OCI-LY3 (cell line): ENCODE results near the gene CDCP1.

Experiments
- H2AFZ ChIP-seq: fragments of 200-600, 300-600 bp; shearing (Covaris generic); 2 replicates; pipeline ENCODE4 v1.6.0; 2014; ENCODE audit warnings: antibody characterized with exemption, low read depth, low read length
- H3K27ac ChIP-seq: fragments of 200-600, 300-600 bp; sonication (generic); 2 replicates; pipeline ENCODE4 v1.5.1; 2014; ENCODE audit warnings: mild to moderate bottlenecking, low read length, moderate library complexity, mixed read lengths
- H3K27me3 ChIP-seq: fragments of 200-600, 300-600 bp; sonication (generic); 2 replicates; pipeline ENCODE4 v1.6.1; 2014; ENCODE audit warnings: low read depth, low read length, mixed read lengths
- H3K36me3 ChIP-seq: fragments of 200-600, 300-600 bp; sonication (generic); replicated peaks from 2 replicates; pipeline ENCODE3; 2014; ENCODE audit warnings: low read depth, low read length, mixed read lengths
- H3K4me1 ChIP-seq: fragments of 300-600, 200-600 bp; sonication (generic); 2 replicates; pipeline ENCODE4 v1.6.1; 2014; ENCODE audit warnings: low read length, mixed read lengths
- H3K4me2 ChIP-seq: fragments of 200-600, 300-600 bp; sonication (generic); 2 replicates; pipeline ENCODE4 v1.6.1; 2014; ENCODE audit warnings: low read length, mixed read lengths
- H3K4me3 ChIP-seq: fragments of 300-600, 200-600 bp; sonication (generic); 2 replicates; pipeline ENCODE4 v1.5.1; 2014; ENCODE audit warnings: antibody characterized with exemption, mild to moderate bottlenecking, low read length, moderate library complexity
- H3K79me2 ChIP-seq: fragments of 300-600, 200-600 bp; shearing (Covaris generic); 2 replicates; pipeline ENCODE4 v1.6.1; 2014; ENCODE audit warnings: mild to moderate bottlenecking, low read length, mixed read lengths
- H3K9ac ChIP-seq: fragments of 300-600, 200-600 bp; shearing (Covaris generic); 2 replicates; pipeline ENCODE4 v1.6.0; 2014; ENCODE audit warnings: mild to moderate bottlenecking, low read length, moderate library complexity
- H3K9me3 ChIP-seq: fragments of 200-600, 300-600 bp; shearing (Covaris generic); 2 replicates; pipeline ENCODE4 v1.6.1; 2014; ENCODE audit warnings: low read length, mixed read lengths; ENCODE audit not compliant: insufficient read depth
- H4K20me1 ChIP-seq: fragments of 200-600, 300-600 bp; sonication (generic); 2 replicates; pipeline ENCODE4 v1.6.1; 2016; ENCODE audit warnings: low read length, mixed read lengths; ENCODE audit not compliant: insufficient read depth
- CTCF ChIP-seq: fragments of 200-600, 300-600 bp; sonication (generic); IDR thresholded peaks from 2 replicates; pipeline ENCODE4 v1.5.1; 2014; ENCODE audit warnings: antibody characterized with exemption, low read length, low read depth
- EZH2phosphoT487 ChIP-seq: fragments of 200-600 bp; shearing (Covaris generic); IDR thresholded peaks from 2 replicates; pipeline ENCODE4 v1.6.1; 2018; ENCODE audit warnings: antibody characterized with exemption, mixed run types, low read depth

The CDCP1 gene

GRCh38 chr3:45109771-45110508, 36.2 kb downstream of the CDCP1 start:
- no peaks in the 10 kb centered on the region for H3K9me3 ChIP-seq
- H3K36me3 ChIP-seq: no peaks in the 10 kb centered on the region
- H3K27ac ChIP-seq: no peak overlapping the region
- TF ChIP-seq EZH2phosphoT487 (no peak), CTCF (no peak)
- no peaks in the 10 kb centered on the region for H3K79me2 ChIP-seq
- H4K20me1 ChIP-seq: no peaks in the 10 kb centered on the region
- no peak overlapping the region for H3K4me3 ChIP-seq
- peaks cover 59% of the 10 kb centered on the region for H3K27me3 ChIP-seq
- no peak overlapping the region for H2AFZ ChIP-seq
- no peaks in the 10 kb centered on the region for H3K4me1 ChIP-seq
- no peak overlapping the region for H3K9ac ChIP-seq
- H3K4me2 ChIP-seq: no peak overlapping the region

- H3K4me2 ChIP-seq: no peak overlapping the region
Observed at GRCh38 chr3:45106874-45107273, 39.3 kb downstream of the CDCP1 start.

DNA sequence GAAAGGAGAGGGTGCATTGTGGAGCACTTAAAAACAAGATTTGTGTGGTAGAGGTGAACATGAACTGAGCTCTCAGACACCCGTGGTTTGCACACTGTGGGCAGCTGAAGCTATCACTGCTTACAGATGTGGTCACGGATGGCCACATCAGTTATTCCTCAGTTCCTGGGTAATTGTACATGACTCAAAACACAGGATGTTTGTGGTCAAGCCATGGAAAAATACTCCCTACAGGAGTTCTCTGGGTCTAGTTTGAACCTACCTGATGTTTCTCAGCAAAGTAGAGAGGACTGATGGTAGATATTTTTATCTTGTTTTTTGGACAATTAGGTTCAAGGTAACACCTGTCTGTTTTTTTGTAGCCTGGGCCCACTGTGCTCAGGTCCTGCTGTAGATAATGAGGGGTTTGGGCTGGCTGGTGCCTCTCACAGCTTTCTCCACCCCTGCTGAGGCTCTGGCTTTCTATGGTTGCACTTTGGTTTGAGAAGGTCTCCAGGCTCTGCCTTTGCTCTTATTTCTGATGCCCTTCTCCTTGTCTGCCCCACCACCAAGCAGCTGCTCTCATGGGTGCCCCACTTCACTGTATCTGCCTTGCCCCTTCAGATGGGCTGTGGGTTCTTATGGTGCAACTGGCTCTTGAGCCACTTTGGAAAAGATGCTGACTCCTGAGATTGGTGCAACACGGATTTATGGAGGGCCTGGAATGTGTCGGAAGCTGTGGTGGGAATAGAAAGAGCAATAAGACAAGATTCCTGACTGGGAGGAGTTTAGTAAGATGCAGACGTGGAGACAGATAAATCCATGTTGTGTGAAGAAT, 40.1 kb downstream of the CDCP1 start:
- Histone ChIP-seq H2AFZ (no peak overlapping the region), H3K4me3 (no peak overlapping the region), H3K36me3 (no peaks in the 10 kb centered on the region), H3K27me3 (peaks cover 50% of the 10 kb centered on the region), H3K9me3 (no peaks in the 10 kb centered on the region), H3K4me2 (no peak overlapping the region), H3K27ac (no peak overlapping the region), H3K79me2 (no peaks in the 10 kb centered on the region), H4K20me1 (no peaks in the 10 kb centered on the region), H3K4me1 (no peaks in the 10 kb centered on the region), H3K9ac (no peak overlapping the region)
- no peak for TF ChIP-seq EZH2phosphoT487
- TF ChIP-seq CTCF: no peak

More at GRCh38 chr3:45106874-45107273, 39.3 kb downstream of the CDCP1 start:
- H3K27ac ChIP-seq: no peak overlapping the region
- H3K36me3 ChIP-seq: no peaks in the 10 kb centered on the region
- TF ChIP-seq EZH2phosphoT487: no peak
- no peak for TF ChIP-seq CTCF
- H3K9ac ChIP-seq: no peak overlapping the region
- peaks cover 51% of the 10 kb centered on the region for H3K27me3 ChIP-seq
- H3K79me2 ChIP-seq: no peaks in the 10 kb centered on the region
- H2AFZ ChIP-seq: no peak overlapping the region
- no peaks in the 10 kb centered on the region for H4K20me1 ChIP-seq
- no peak overlapping the region for H3K4me3 ChIP-seq
- no peaks in the 10 kb centered on the region for H3K4me1 ChIP-seq
- H3K9me3 ChIP-seq: no peaks in the 10 kb centered on the region
